Peyer's patch (tissue), 4 donors: ENCODE results near the gene TRAF3.
"Not testable (repeated sequence)": the region's sequence is repeated elsewhere in the genome, so short reads cannot be mapped to it uniquely, and the experiment has no call there.

Experiments used
- POLR2A ChIP-seq, 2 donors: fragments of 450-650 bp; IDR thresholded peaks; one replicate each; pipeline ENCODE4 v1.5.1; 2017; ENCODE audit warnings: antibody characterized with exemption in 2 of 2, mild to moderate bottlenecking in 2 of 2, moderate library complexity in 2 of 2
- TF ChIP-seq, protein P1 (sequence below), 6 experiments: fragments of 450-650 bp in 4 of 6; fragments of 200-600 bp in 2 of 6; sonication (generic) in 1 of 6; IDR thresholded peaks; one replicate each; pipeline ENCODE4 v1.5.1; 2017 to 2019; ENCODE audit warnings: antibody characterized with exemption in 6 of 6, mild to moderate bottlenecking in 3 of 6, moderate library complexity in 1 of 6

DNA sequence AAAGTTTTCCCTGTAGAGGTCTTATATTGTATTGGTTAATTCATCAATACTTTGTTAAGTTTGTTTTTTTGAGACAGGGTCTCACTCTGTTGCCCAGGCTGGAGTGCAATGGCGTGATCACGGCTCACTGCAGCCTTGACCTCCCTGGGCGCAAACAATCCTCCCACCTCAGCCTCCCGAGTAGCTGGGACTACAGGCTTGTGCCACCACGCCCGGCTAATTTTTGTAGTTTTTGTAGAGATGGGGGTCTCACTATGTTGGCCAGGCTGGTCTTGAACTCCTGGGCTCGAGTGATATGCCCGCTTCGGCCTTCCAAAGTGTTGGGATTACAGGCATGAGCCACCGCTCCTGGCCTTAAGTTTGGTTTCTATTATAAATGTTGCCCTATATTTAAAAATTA, 149.6 kb downstream of the TRAF3 start:
- TF ChIP-seq, protein P1, sequence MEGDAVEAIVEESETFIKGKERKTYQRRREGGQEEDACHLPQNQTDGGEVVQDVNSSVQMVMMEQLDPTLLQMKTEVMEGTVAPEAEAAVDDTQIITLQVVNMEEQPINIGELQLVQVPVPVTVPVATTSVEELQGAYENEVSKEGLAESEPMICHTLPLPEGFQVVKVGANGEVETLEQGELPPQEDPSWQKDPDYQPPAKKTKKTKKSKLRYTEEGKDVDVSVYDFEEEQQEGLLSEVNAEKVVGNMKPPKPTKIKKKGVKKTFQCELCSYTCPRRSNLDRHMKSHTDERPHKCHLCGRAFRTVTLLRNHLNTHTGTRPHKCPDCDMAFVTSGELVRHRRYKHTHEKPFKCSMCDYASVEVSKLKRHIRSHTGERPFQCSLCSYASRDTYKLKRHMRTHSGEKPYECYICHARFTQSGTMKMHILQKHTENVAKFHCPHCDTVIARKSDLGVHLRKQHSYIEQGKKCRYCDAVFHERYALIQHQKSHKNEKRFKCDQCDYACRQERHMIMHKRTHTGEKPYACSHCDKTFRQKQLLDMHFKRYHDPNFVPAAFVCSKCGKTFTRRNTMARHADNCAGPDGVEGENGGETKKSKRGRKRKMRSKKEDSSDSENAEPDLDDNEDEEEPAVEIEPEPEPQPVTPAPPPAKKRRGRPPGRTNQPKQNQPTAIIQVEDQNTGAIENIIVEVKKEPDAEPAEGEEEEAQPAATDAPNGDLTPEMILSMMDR (IDR thresholded peaks at IDR 0.05), result not testable (repeated sequence)
- not testable (repeated sequence) for TF ChIP-seq POLR2A (IDR thresholded peaks at IDR 0.05)
